Measurements from ENCODE around the gene SPI1.
"Not testable (repeated sequence)": the region's sequence is repeated elsewhere in the genome, so short reads cannot be mapped to it uniquely, and the experiment has no call there.

SPI1 gene

DNA sequence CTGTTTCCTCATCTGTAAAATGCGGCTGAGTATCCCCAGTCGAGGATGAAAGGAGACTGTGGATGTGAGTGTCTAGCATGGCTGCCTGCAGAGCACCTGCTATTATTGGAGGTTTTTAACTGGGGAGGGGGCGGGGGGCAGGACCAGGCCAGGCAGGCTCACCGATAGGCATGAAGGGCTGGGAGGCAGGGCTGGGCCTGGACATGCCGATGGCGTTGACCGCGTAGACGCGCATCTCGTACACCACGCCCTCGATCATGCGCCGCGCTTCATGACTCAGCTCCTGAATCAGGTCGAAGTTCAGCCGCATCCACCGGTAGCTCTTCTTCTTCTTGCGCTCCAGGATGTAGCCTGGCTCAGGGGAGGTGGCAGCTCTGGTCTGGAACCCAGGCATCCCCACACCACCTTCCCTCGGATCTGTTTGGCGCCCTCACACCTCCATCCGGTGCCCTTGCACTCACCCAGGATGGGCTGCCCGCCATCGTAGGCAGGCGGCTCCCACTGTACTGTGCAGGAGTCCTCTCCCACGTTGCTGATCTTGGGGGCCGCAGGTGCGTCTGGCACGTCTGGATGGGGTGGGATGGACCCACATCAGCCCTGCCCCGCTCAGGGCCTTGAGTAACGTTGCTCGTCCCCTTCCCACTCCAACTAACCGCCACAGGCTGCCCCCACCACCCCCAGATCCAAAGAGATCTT is 41.0 kb downstream of the SPI1 start:
- Histone ChIP-seq H3K9me3 (ENCODE audit: control insufficient read depth, insufficient read depth, low read length) (no peaks in the 10 kb centered on the region), H3K27ac (ENCODE audit: low read depth, low read length) (no peak overlapping the region), H3K4me3 (ENCODE audit: low read length) (no peak overlapping the region), H3K79me2 (ENCODE audit: control insufficient read depth, low read length) (no peaks in the 10 kb centered on the region), H3F3A (ENCODE audit: control insufficient read depth, insufficient read depth) (no peaks in the 10 kb centered on the region), H3K36me3 (ENCODE audit: control insufficient read depth, low read length) (no peaks in the 10 kb centered on the region), H3K9me2 (replicated peaks; ENCODE audit: control insufficient read depth, low read length) (no peaks in the 10 kb centered on the region), H4K20me1 (ENCODE audit: control insufficient read depth, insufficient read depth, low read depth, low read length) (no peaks in the 10 kb centered on the region), H3K27me3 (ENCODE audit: control insufficient read depth, low read length) (no peaks in the 10 kb centered on the region), H3K4me1 (ENCODE audit: control insufficient read depth, low read length) (no peaks in the 10 kb centered on the region), H3K4me2 (ENCODE audit: low read length) (no peak overlapping the region)
- no peak for TF ChIP-seq EZH2phosphoT487 (IDR thresholded peaks at IDR 0.05; ENCODE audit: borderline replicate concordance, low read length)
- TF ChIP-seq, protein P1, sequence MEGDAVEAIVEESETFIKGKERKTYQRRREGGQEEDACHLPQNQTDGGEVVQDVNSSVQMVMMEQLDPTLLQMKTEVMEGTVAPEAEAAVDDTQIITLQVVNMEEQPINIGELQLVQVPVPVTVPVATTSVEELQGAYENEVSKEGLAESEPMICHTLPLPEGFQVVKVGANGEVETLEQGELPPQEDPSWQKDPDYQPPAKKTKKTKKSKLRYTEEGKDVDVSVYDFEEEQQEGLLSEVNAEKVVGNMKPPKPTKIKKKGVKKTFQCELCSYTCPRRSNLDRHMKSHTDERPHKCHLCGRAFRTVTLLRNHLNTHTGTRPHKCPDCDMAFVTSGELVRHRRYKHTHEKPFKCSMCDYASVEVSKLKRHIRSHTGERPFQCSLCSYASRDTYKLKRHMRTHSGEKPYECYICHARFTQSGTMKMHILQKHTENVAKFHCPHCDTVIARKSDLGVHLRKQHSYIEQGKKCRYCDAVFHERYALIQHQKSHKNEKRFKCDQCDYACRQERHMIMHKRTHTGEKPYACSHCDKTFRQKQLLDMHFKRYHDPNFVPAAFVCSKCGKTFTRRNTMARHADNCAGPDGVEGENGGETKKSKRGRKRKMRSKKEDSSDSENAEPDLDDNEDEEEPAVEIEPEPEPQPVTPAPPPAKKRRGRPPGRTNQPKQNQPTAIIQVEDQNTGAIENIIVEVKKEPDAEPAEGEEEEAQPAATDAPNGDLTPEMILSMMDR (IDR thresholded peaks at IDR 0.05; ENCODE audit: low read depth, low read length, poor library complexity, severe bottlenecking), result no peak

DNA sequence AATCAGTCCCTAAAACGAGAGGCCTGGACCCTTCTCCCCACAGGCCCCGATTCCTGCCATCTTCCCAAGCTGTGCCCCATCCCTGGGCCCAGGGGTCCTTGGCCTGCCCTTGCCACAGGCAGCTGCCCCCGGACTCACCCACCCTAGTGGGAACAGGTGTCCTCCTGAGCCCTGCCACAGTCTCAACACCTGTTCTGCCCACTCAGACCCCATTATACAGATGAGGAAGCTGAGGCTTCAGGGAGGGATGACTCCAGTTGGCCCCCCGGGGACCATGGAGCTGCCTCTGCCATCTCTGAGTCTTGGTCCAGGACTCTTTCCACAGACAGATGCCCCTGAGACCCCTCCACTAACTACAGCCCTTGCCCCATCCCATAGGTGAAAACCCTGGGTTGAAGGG is 41.8 kb downstream of the SPI1 start:
- H3K27me3 ChIP-seq (ENCODE audit: control insufficient read depth, low read length), result no peaks in the 10 kb centered on the region
- no peak overlapping the region for H3K27ac ChIP-seq (ENCODE audit: low read depth, low read length)
- no peaks in the 10 kb centered on the region for H3F3A ChIP-seq (ENCODE audit: control insufficient read depth, insufficient read depth)
- no peaks in the 10 kb centered on the region for H3K9me3 ChIP-seq (ENCODE audit: control insufficient read depth, insufficient read depth, low read length)
- no peaks in the 10 kb centered on the region for H3K9me2 ChIP-seq (replicated peaks; ENCODE audit: control insufficient read depth, low read length)
- H3K79me2 ChIP-seq (ENCODE audit: control insufficient read depth, low read length), result no peaks in the 10 kb centered on the region
- no peak overlapping the region for H3K4me3 ChIP-seq (ENCODE audit: low read length)
- H3K36me3 ChIP-seq (ENCODE audit: control insufficient read depth, low read length), result no peaks in the 10 kb centered on the region
- no peaks in the 10 kb centered on the region for H4K20me1 ChIP-seq (ENCODE audit: control insufficient read depth, insufficient read depth, low read depth, low read length)
- H3K4me2 ChIP-seq (ENCODE audit: low read length), result no peak overlapping the region
- TF ChIP-seq EZH2phosphoT487 (IDR thresholded peaks at IDR 0.05; ENCODE audit: borderline replicate concordance, low read length), result no peak
- TF ChIP-seq, protein P1 (IDR thresholded peaks at IDR 0.05; ENCODE audit: low read depth, low read length, poor library complexity, severe bottlenecking), result no peak
- H3K4me1 ChIP-seq (ENCODE audit: control insufficient read depth, low read length), result no peaks in the 10 kb centered on the region

DNA sequence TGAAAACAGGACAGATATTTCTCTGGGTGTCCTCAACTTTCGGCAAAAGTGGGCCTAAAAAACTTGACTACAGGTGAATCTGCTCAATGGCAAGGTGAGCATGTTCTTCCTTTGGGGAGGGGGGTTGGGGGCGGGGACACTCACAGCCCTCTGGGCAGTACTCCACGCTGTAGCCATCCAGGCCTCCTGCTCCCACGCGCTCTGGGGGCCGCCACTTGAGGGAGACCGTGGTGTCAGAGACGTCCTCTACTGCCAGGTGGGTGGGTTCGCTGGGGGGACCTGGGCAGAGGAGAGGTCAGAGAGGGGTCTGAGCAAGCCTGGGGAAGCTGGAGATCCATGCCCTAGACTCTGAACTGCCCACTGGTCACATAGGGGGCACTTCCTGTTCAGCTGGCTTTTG is 42.6 kb downstream of the SPI1 start:
- H3K4me2 ChIP-seq (ENCODE audit: low read length), result no peak overlapping the region
- H3K4me1 ChIP-seq (ENCODE audit: control insufficient read depth, low read length), result no peaks in the 10 kb centered on the region
- H3K36me3 ChIP-seq (ENCODE audit: control insufficient read depth, low read length), result no peaks in the 10 kb centered on the region
- no peaks in the 10 kb centered on the region for H3K79me2 ChIP-seq (ENCODE audit: control insufficient read depth, low read length)
- H3K27me3 ChIP-seq (ENCODE audit: control insufficient read depth, low read length), result no peaks in the 10 kb centered on the region
- no peak overlapping the region for H3K4me3 ChIP-seq (ENCODE audit: low read length)
- no peaks in the 10 kb centered on the region for H3K9me2 ChIP-seq (replicated peaks; ENCODE audit: control insufficient read depth, low read length)
- no peaks in the 10 kb centered on the region for H4K20me1 ChIP-seq (ENCODE audit: control insufficient read depth, insufficient read depth, low read depth, low read length)
- no peak overlapping the region for H3K27ac ChIP-seq (ENCODE audit: low read depth, low read length)
- no peaks in the 10 kb centered on the region for H3F3A ChIP-seq (ENCODE audit: control insufficient read depth, insufficient read depth)
- no peaks in the 10 kb centered on the region for H3K9me3 ChIP-seq (ENCODE audit: control insufficient read depth, insufficient read depth, low read length)
- TF ChIP-seq, protein P1 (IDR thresholded peaks at IDR 0.05; ENCODE audit: low read depth, low read length, poor library complexity, severe bottlenecking), result no peak
- no peak for TF ChIP-seq EZH2phosphoT487 (IDR thresholded peaks at IDR 0.05; ENCODE audit: borderline replicate concordance, low read length)

DNA sequence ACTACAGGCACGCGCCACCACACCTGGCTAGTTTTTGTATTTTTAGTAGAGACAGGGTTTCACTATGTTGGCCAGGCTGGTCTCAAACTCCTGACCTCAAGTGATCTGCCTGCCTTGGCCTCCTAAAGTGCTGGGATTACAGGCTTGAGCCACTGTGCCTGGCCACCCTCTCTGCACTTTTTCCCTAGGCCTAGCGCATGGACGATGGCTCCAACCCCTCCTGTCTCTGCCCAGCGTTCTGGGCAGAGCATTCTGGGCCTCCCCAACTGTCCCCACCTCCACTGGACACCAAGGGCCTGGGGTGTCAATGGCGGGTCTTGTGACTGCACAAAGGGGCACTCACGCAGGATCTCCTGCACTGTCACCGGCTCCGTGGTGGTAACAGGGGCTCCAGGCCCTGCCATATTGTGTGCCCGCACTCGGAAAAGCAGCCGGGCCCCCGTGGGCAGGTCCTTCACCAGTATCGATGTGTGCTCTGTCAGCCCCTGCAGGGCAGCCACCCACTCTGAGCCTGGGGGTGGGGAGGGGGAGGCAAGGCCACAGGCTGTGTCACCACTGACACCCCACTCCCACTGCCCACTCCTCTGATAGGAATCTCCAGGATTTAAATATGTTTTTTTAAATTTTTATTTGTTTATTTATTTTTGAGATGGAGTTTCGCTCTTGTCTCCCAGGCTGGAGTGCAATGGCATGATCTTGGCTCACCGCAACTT is 43.5 kb downstream of the SPI1 start:
- H3K27me3 ChIP-seq (ENCODE audit: control insufficient read depth, low read length); H3K4me1 ChIP-seq (ENCODE audit: control insufficient read depth, low read length); H3K9me3 ChIP-seq (ENCODE audit: control insufficient read depth, insufficient read depth, low read length); H3K4me3 ChIP-seq (ENCODE audit: low read length); H3K79me2 ChIP-seq (ENCODE audit: control insufficient read depth, low read length); H4K20me1 ChIP-seq (ENCODE audit: control insufficient read depth, insufficient read depth, low read depth, low read length); H3K36me3 ChIP-seq (ENCODE audit: control insufficient read depth, low read length); H3K9me2 ChIP-seq (replicated peaks; ENCODE audit: control insufficient read depth, low read length); H3K27ac ChIP-seq (ENCODE audit: low read depth, low read length); H3F3A ChIP-seq (ENCODE audit: control insufficient read depth, insufficient read depth); H3K4me2 ChIP-seq (ENCODE audit: low read length): not testable (repeated sequence)

Data from DOHH2 (cell line).